Psoas muscle (tissue), 8 donors: ENCODE results near the gene AQP12B. TPM values are rescaled to one million over a fixed set of nuclear protein-coding genes. Genes with fewer than 3 reads are reported as not detected.

Experiments used
- ATAC-seq, 4 donors: fragments of 200-7000 bp; cut with Tn5 transposase; one replicate each; pipeline ENCODE4 v1.9.1; 2020; ENCODE audit warnings: moderate library complexity in 3 of 4, mild to moderate bottlenecking in 2 of 4
- DNase-seq, 2 donors: peaks; one replicate each; pipeline ENCODE4 v3.0.0-alpha.2; 2020
- H3K27ac ChIP-seq: fragments of 200-600 bp; one replicate; pipeline ENCODE4 v1.8.0; 2022
- H3K27me3 ChIP-seq, 3 donors: fragments of 200-600 bp in 1 of 3; one replicate each; pipeline versions ENCODE4 v1.6.1 to v1.8.0; 2013 to 2022; ENCODE audit warnings: low read length in 2 of 3, mild to moderate bottlenecking in 2 of 3, moderate library complexity in 1 of 3; ENCODE audit not compliant: insufficient read depth in 3 of 3
- H3K36me3 ChIP-seq, 2 donors: fragments of 200-600 bp in 1 of 2; one replicate each; pipeline versions ENCODE4 v1.6.1 to v1.8.0; 2013 to 2022; ENCODE audit warnings: low read depth in 1 of 2, mild to moderate bottlenecking in 1 of 2, moderate library complexity in 1 of 2; ENCODE audit not compliant: insufficient read depth in 1 of 2
- H3K4me1 ChIP-seq: fragments of 200-600 bp; one replicate; pipeline ENCODE4 v1.8.0; 2022
- H3K4me3 ChIP-seq: fragments of 200-600 bp; one replicate; pipeline ENCODE4 v1.8.0; 2022; ENCODE audit warnings: mild to moderate bottlenecking
- H3K9me3 ChIP-seq: fragments of 200-600 bp; one replicate; pipeline ENCODE4 v1.8.0; 2022
- CTCF ChIP-seq: fragments of 200-600 bp; IDR thresholded peaks from one replicate; pipeline ENCODE4 v1.8.0; 2022; ENCODE audit warnings: antibody characterized with exemption
- WGBS, 3 donors: extraction: QIAGEN DNeasy Blood & Tissue Kit; methylation state at CpG; one replicate each; pipeline versions ENCODE4 v1.1.6 to v1.1.7; 2013; 5-methylcytosine and 5-hydroxymethylcytosine counted together
- intact Hi-C, 2 donors: fragments of 100-400 bp; cut with DNase I; formaldehyde crosslinking; loops; one replicate each; pipeline versions ENCODE4 v1.11.0 to v1.14.2; 2022
- polyA plus RNA-seq, 3 donors: library from polyadenylated mRNA; stranded (reverse); fragments of 200-250 nt; gene quantifications; one replicate each; pipeline ENCODE4 v1.2.3, GENCODE V29; 2013
- total RNA-seq, 4 donors: library from RNA; stranded (reverse); fragmentation: NEBNext Ultra II Directional in 2 of 4; extraction: Animal tissue kit (Norgen Biotek cat#: 25700) in 2 of 4; gene quantifications; one replicate each; pipeline versions ENCODE4 v1.2.1 to v1.2.4, GENCODE V29; 2021 to 2023
- donor health status: healthy with polysubstance abuse.
- donor health status: DM: no; HTN: no; CAD: no; lungs with moderate emphysema.
- donor health status: Bipolar disorder and iron deficiency.
- donor health status: healthy.
- donor health status: DM: yes; HTN: yes; CAD: no.
- donor health status: DM: no; HTN: no; CAD: no.
- donor health status: DM: no; HTN: no; CAD: no.
- donor health status: DM: yes; HTN: yes; CAD: no.

AQP12B gene
- total and polyA plus RNA-seq, 7 donors, result not detected

GRCh38 chr2:240688553-240688919, 5.9 kb upstream of the AQP12B start:
- Histone ChIP-seq H3K4me1 (no peaks in the 10 kb centered on the region), H3K9me3 (no peaks in the 10 kb centered on the region), H3K36me3 (no peaks in the 10 kb centered on the region), H3K27ac (no peak overlapping the region), H3K27me3 (no peaks in the 10 kb centered on the region), H3K4me3 (no peak overlapping the region)
- DNase-seq (no peak), ATAC-seq (no peak)
- WGBS, 3 donors, result 95 to 97% (median 96%) methylated on average over 9 of the region's 9 CpGs
- intact Hi-C loops, result no loop called here
- TF ChIP-seq CTCF, result no peak

- no peaks in the 10 kb centered on the region for H3K36me3 ChIP-seq
- H3K27me3 ChIP-seq, result no peaks in the 10 kb centered on the region
- no peaks in the 10 kb centered on the region for H3K4me1 ChIP-seq
- ATAC-seq (no peak), DNase-seq (peak in 1 of 2 donors; percentile 43)
- no peaks in the 10 kb centered on the region for H3K9me3 ChIP-seq
- no peak overlapping the region for H3K27ac ChIP-seq
- 85 to 94% (median 90%) methylated on average over 12 to 14 of the region's 14 CpGs for WGBS, 3 donors
- H3K4me3 ChIP-seq, result no peak overlapping the region
- intact Hi-C loops, result no loop called here
- no peak for TF ChIP-seq CTCF
These were observed 5.3 kb upstream of the AQP12B start for GRCh38 chr2:240687741-240688552.

GRCh38 chr2:240687045-240687740, 4.5 kb upstream of the AQP12B start:
- DNase-seq, result no peak
- intact Hi-C loops, result no loop called here

GRCh38 chr2:240686460-240686859, 3.8 kb upstream of the AQP12B start:
- no peak for ATAC-seq
- 67 to 77% (median 74%) methylated on average over 6 of the region's 6 CpGs for WGBS, 3 donors
- Histone ChIP-seq H3K4me3 (no peak overlapping the region), H3K27me3 (peaks cover 0 to 2% (median 0%) of the 10 kb centered on the region in 3 donors), H3K4me1 (no peaks in the 10 kb centered on the region), H3K27ac (no peak overlapping the region), H3K36me3 (no peaks in the 10 kb centered on the region), H3K9me3 (no peaks in the 10 kb centered on the region)
- DNase-seq, result no peak
- intact Hi-C loops, result no loop called here
- no peak for TF ChIP-seq CTCF

More at GRCh38 chr2:240687045-240687740, 4.5 kb upstream of the AQP12B start:
- WGBS, 3 donors, result 69 to 79% (median 78%) methylated on average over 18 to 20 of the region's 20 CpGs
- TF ChIP-seq CTCF, result no peak
- H3K27ac ChIP-seq, result no peak overlapping the region
- no peaks in the 10 kb centered on the region for H3K4me1 ChIP-seq
- no peaks in the 10 kb centered on the region for H3K36me3 ChIP-seq
- no peak for ATAC-seq
- no peak overlapping the region for H3K4me3 ChIP-seq
- no peaks in the 10 kb centered on the region for H3K9me3 ChIP-seq
- H3K27me3 ChIP-seq, result peaks cover 0 to 2% (median 0%) of the 10 kb centered on the region in 3 donors
